ENCODE measurements around the gene FRAS1.
"Not testable (repeated sequence)": the region's sequence is repeated elsewhere in the genome, so short reads cannot be mapped to it uniquely, and the experiment has no call there.

The FRAS1 gene

DNA sequence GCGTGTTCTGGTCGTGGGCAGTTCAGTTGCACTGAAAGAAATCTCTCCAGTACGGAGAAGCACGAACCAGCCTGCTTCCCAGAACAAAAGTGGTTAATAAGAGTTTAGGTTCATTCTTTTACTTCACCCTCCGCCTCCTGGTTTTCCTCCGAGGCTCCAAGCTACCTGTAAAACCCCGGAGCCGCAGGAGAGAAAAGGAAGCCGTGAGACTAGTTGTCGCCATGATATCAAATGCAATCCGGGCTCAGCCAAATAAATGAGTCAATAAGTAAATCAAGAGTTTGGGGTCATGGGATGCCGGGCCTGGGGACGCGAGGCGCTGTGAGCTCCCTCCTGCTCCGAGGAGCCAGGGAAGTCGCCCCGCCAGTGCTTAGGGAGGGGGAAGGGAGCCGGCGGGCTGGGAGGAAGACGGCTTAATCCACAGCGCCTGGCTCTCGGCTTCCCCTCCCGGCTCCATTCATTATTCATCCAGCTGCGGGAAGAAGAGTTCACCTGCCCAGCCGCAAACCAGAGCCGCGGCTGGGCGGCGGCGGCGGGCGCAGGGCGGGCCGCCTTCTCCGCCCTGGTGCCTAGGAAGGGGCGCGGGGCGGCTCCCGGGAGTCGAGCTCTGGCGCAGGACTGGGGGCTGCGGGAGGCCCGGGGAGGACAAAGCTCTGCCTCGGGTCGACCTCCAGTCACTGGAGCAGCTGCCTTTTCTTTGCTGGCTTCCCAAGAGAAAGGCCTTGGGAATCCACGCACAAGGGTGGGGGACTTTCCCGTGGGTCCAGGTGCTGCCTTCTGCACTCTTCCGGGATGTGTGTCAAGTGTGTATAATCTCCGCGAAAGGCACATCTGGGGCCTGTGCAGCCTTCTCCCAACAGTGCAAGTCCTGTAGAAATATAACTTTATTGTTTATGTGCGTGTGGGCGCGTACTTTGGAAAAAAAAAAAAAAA is 1.7 kb downstream of the FRAS1 start:
- no peak for DNase-seq (ENCODE audit: low read depth in 2 of 2)

DNA sequence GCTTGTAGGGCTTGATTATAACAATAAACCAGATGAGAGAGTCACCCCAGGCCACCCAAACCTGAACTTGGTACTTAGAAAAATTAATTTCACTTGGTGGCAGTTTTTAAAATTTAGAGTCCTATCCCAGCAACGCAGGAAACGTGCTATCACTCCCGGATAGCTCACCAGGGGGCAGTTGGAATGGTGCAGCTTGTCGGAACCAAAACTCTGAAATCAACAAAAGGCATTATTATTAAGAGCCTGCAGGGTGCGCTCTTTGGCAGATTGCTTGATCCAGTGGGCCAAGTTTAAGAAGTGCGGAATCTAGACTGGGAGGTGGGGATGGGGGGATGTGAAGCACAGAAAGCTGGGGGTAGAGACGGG is 2.4 kb downstream of the FRAS1 start:
- no peak for DNase-seq (ENCODE audit: low read depth in 2 of 2)

DNA sequence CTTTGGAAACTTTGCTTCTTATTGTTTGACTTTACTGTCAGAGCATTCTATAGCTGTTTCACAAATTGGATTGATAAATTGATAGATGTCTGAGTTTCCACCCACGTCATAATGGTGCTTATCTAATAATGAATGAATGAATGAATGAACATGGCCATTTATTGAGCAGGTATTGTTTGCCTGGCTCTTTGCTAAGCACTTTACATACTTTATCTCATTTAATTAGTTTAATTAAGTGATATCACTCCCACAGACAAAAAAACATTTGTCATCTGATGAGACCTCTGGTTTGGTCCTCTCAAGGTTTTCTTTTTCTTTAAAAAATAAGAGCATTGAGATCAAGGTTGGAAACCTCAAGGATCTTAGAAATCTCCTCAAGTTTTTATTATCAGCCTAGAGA is 2.8 kb downstream of the FRAS1 start:
- no peak for DNase-seq (ENCODE audit: low read depth in 2 of 2)

DNA sequence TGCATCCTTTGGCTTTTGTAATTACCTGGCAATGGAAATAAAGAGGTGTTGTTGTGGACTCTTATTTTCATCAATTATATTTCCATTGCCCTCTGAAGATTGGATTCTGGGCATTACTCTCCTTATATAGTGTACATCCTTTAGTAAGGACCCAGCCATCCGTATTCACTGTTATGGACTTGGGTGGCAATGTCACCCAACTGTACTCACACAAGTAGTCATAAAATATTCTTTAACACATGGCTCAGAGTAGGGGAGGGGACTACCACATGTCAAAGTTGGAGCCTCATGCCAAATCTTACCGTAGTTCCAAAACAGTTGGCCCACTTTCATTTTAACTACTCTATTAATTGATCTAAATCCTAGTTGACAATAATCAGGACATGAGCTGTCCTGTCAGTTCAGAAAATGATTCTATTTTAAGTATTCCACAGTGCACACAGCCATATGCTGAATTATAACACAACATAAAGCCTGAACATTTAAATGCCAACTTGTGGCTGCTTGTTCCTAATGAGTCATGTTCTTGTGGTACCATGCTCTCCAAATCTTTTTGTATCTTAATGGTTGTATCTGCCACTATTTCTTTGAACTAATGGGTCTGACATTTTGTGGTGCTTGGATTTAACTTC is 4.9 kb downstream of the FRAS1 start:
- DNase-seq (ENCODE audit: low read depth in 2 of 2): no peak

- no peak for DNase-seq (ENCODE audit: low read depth in 2 of 2)
Observed at GRCh38 chr4:78065508-78066192, 8.5 kb downstream of the FRAS1 start.

DNA sequence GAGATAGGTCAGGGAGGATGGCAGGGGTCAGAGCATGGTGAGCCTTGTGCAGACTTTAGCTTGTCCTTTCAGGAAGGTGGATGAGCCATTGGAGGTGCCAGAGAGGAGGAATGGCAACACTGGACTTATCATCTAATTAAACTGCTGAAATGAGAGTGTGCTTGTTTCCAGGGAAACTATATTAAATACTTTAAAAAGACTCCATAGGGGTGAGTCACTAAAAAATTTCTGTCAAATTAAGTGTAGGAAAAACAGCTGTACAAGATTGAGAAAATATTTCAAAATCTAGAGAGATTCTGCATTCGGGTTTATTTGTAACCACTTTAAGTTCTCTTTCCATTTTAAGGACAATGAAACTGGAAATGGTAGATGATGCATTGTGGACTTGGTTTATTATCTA is 11.4 kb downstream of the FRAS1 start:
- DNase-seq (ENCODE audit: low read depth in 2 of 2): no peak

DNA sequence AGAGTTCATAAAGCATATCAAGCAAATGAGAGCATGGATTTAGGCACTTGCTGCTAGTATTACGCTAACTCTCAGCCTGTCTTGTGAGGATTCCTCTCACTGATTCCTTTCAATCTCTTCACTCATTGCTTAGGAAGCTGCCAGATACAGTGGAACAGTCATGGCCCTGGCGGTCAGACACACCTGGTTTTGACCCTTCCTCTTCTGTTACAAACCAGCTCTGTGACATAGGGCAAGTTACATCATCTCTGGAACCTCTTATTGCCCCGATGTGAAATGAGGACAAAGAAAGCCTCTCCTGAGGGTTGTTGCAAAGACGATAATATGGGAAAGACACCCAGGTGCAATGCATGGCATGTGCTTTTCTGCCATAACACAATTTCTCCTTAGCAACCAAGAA is 12.2 kb downstream of the FRAS1 start:
- no peak for DNase-seq (ENCODE audit: low read depth in 2 of 2)

DNA sequence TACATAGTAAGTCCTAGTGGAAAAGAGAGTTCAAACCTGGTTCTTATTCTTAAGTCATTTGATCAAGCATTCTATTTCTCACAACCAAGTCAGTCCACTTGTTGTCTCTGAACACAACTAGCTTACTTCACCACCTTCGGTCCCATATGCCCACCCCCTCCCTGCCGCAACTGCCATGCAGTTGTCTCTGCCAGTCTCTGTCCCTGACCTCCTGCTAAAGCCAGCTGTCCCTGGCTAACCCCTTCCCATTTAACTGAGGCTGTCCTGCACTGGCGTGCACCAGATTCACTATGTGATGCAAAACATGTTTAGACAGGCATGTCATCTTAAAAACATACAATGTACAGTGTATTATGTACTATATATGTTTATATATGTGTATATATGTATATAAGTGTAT is 12.7 kb downstream of the FRAS1 start:
- DNase-seq (ENCODE audit: low read depth in 2 of 2): no peak

- DNase-seq (ENCODE audit: low read depth in 2 of 2): no peak
Observed at GRCh38 chr4:78070731-78071282, 13.7 kb downstream of the FRAS1 start.

GRCh38 chr4:78074759-78075158 is 17.6 kb downstream of the FRAS1 start:
- no peak for DNase-seq (ENCODE audit: low read depth in 2 of 2)

GRCh38 chr4:78075986-78076385 is 18.9 kb downstream of the FRAS1 start:
- no peak for DNase-seq (ENCODE audit: low read depth in 2 of 2)

DNA sequence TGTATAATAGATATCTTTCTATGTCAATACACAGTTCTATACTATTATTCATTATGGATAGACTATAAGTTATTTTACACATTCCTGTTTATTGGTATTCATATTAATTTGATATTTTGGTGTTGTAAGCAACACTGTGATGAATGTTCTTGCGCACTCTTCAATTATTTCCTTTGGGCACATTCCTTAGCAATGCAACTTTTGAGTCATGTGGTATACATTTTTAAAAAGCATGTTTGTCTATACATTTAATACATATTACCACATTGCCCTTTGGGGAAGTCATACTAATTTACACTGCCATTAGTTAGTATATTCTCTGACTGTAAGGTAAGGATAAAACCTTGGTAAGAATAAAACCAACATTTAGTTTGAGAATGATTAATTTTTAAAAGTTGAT is 21.0 kb downstream of the FRAS1 start:
- DNase-seq (ENCODE audit: low read depth in 2 of 2): no peak

- no peak for DNase-seq (ENCODE audit: low read depth in 2 of 2)
Observed at GRCh38 chr4:78079726-78080430, 22.8 kb downstream of the FRAS1 start.

DNA sequence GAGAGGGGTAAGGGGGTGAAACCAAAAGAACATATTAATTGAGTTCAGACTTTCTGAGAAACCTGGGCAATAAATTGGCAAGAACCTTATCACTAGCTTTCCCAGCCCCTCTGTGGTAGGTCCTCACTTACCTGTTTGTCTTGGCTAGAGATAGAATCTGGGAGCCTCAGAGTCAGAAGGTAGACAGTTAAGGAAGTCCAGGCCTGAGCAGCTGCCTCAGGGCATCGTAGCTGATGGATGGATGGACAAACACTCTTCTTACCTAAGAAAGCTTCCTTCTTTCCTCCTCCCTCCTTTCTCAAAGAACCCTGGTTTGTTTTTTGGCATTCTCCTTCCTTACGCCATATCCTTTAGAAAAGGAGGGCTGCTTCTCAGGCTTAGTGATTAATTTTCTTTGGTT is 24.4 kb downstream of the FRAS1 start:
- DNase-seq (ENCODE audit: low read depth in 2 of 2): no peak

GRCh38 chr4:78083035-78083434 is 25.9 kb downstream of the FRAS1 start:
- DNase-seq (ENCODE audit: low read depth in 2 of 2): no peak

GRCh38 chr4:78091534-78091933 is 34.4 kb downstream of the FRAS1 start:
- no peak for DNase-seq (ENCODE audit: low read depth in 2 of 2)

- not testable (repeated sequence) for DNase-seq (ENCODE audit: low read depth in 2 of 2)
Observed at GRCh38 chr4:78092350-78092749, 35.2 kb downstream of the FRAS1 start.

- DNase-seq (ENCODE audit: low read depth in 2 of 2): no peak
Observed at GRCh38 chr4:78092850-78093249, 35.7 kb downstream of the FRAS1 start.

DNA sequence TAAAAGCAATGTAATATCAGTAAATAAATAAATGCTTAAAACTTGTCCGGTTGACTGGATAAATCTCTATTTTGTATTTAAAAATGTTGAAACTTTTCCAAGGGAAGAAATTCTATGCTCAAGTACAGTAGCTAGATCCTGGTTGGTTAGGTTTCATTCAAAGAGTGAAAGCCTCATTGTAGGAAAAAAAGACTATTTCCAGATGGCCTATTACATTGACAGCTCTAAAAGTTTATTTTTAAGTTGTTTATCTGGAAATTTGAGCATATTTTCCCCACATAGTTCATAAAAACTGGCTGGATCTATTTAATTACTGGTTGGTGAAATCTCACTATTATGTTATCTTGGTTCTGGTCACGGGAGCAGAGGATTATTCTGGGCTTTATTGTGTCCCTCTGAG is 38.0 kb downstream of the FRAS1 start:
- DNase-seq (ENCODE audit: low read depth in 2 of 2): no peak

- DNase-seq (ENCODE audit: low read depth in 2 of 2): no peak
Observed at GRCh38 chr4:78099058-78099457, 41.9 kb downstream of the FRAS1 start.

DNA sequence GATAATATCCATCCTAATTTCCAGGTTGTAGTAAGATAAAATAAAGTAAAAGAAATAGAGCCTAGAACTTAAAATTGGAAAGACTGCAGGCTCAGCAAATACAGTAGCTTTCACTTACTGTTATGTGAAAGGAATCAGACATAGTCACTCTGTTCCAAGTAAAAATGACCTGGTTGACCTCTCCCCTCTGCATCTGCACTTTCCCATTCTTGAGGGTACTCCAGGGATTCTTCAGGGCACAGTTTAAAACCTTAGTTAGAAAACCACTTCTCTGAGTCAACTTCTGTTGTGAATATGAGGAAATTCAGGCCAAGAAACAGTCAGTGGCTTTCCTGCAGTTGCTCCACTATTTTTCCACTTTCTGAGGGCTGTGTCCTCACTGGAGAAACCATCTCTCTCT is 42.9 kb downstream of the FRAS1 start:
- DNase-seq (ENCODE audit: low read depth in 2 of 2): no peak

- DNase-seq (ENCODE audit: low read depth in 2 of 2): no peak
Observed at GRCh38 chr4:78119698-78120097, 62.6 kb downstream of the FRAS1 start.

All from stimulated activated CD4-positive, alpha-beta T cell treated with anti-CD3 and anti-CD28 coated beads, Interleukin-1b, Interleukin-23, amount 100 ng/mL, for 4 hours (primary cell).